ENCODE results near the gene SCG5. TPM values are rescaled to one million over a fixed set of nuclear protein-coding genes. Genes with fewer than 3 reads are reported as not detected.
A peak's percentile ranks its signal among the peaks of the same experiment; 100 is the strongest.

Gene SCG5
- total and polyA plus RNA-seq, 2 experiments from 2014 or later, result 9.0 to 20.2 TPM

DNA sequence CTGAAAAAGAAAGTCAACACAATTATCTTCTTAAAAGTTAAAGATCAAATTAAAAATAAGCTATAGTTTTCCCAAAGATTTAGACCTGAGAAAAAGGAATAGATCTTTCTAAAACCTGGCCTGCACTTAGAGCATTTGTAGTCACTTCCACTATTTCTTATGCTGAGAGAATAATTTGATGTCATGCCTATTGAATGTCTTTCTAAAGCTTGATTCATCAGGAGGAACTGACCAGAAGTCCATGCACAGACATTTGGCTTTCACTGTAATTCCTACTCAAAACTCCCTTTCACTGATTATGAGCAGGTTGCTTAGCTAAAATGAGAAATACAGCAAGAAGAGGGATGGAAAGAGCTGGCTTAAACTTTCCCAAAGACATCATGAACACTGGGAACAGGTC lies 80.6 kb downstream of the SCG5 start:
- H3K27me3 ChIP-seq, result peaks cover 68% of the 10 kb centered on the region

DNA sequence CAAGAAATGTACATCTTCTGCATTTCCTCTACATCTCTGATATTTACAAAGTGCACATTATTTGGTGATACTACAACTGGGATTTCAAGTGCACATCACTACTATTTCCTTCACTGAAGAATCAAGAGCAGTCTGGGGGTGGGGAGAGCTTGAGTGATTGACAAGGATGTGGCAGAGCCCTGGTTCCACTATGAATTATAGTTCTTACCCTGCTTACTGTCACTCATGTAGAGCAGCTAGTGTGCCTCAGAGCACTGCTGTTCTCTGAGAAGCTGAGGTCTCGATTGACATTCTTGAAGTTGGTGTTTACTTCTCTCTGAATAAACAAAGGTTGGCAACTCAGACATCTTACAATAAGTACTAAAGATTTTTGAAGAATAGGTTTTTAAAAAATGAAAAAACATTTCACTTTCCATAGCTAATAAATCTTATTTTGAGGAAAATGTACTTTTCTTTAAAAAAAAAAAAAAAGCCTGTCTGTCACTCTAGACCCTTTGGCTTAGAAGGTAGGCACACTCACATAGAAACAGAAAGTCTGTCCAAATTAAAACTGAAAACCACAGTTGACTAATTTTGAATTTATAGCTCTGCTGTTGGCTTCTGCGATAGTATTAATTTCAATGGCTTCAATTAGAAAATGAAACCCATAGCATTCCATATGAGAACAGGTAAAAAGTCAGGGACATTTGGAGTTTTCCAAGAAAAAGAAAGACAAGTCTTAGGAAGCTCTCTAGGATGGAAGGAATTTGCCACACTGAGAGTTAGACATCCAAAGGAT lies 81.8 kb downstream of the SCG5 start:
- TF ChIP-seq, protein P1, sequence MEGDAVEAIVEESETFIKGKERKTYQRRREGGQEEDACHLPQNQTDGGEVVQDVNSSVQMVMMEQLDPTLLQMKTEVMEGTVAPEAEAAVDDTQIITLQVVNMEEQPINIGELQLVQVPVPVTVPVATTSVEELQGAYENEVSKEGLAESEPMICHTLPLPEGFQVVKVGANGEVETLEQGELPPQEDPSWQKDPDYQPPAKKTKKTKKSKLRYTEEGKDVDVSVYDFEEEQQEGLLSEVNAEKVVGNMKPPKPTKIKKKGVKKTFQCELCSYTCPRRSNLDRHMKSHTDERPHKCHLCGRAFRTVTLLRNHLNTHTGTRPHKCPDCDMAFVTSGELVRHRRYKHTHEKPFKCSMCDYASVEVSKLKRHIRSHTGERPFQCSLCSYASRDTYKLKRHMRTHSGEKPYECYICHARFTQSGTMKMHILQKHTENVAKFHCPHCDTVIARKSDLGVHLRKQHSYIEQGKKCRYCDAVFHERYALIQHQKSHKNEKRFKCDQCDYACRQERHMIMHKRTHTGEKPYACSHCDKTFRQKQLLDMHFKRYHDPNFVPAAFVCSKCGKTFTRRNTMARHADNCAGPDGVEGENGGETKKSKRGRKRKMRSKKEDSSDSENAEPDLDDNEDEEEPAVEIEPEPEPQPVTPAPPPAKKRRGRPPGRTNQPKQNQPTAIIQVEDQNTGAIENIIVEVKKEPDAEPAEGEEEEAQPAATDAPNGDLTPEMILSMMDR (IDR thresholded peaks at IDR 0.05; ENCODE audit: low read depth, low read length), result no peak
- H3K27ac ChIP-seq, result no peak overlapping the region
- H3K9me3 ChIP-seq (ENCODE audit: low read depth), result no peaks in the 10 kb centered on the region
- H3K27me3 ChIP-seq, result peaks cover 56% of the 10 kb centered on the region
- peaks cover 3% of the 10 kb centered on the region for H3K4me1 ChIP-seq (ENCODE audit: low read depth)
- DNase-seq (ENCODE audit: low read depth in 1 of 2, low spot score in 1 of 2), result no peak
- H3K4me3 ChIP-seq, result no peak overlapping the region
- H3K36me3 ChIP-seq, result no peaks in the 10 kb centered on the region

More for the DNA sequence above, 80.6 kb downstream of the SCG5 start:
- no peak overlapping the region for H3K27ac ChIP-seq
- no peak overlapping the region for H3K4me3 ChIP-seq
- H3K9me3 ChIP-seq (ENCODE audit: low read depth), result no peaks in the 10 kb centered on the region
- TF ChIP-seq, protein P1 (IDR thresholded peaks at IDR 0.05; ENCODE audit: low read depth, low read length), result no peak
- DNase-seq (ENCODE audit: low read depth in 1 of 2, low spot score in 1 of 2), result no peak
- no peaks in the 10 kb centered on the region for H3K36me3 ChIP-seq
- peaks cover 7% of the 10 kb centered on the region for H3K4me1 ChIP-seq (ENCODE audit: low read depth)

DNA sequence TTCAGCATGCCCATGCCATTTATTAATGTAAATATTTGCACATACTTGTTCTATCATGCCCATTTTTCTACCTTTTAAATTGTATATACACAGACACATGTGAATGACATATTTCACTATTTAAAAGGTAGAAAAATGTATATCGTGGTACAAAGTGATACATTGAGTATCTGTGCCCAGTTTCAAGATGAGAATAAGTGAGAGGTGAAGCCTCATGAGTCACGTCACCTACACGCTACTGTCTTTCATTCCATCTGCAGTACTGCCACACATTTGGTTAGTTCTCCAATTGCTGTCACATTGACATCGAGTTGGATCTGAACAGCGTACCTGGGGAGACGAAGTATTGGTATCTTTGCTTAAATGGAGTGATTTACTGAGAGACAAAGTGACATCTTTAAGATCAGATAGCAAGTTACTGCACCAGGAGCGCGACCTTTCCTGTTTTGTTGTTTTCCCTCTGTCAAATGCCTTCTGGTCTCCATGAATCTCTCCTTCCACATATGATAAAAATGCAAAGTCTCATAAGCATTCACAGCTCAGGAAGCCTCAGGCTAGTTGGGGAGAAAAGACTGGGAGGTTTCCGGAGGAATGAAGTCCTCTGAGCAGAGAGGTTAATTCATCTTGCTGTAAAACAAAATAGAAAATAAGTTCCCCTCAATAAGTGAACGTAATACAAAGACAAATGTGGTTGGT lies 88.3 kb downstream of the SCG5 start:
- no peaks in the 10 kb centered on the region for H3K36me3 ChIP-seq
- TF ChIP-seq, protein P1 (IDR thresholded peaks at IDR 0.05; ENCODE audit: low read depth, low read length), result no peak
- H3K27me3 ChIP-seq, result no peaks in the 10 kb centered on the region
- H3K4me1 ChIP-seq (ENCODE audit: low read depth), result no peaks in the 10 kb centered on the region
- no peak overlapping the region for H3K4me3 ChIP-seq
- no peaks in the 10 kb centered on the region for H3K9me3 ChIP-seq (ENCODE audit: low read depth)
- no peak overlapping the region for H3K27ac ChIP-seq
- DNase-seq (ENCODE audit: low read depth in 1 of 2, low spot score in 1 of 2), result no peak

DNA sequence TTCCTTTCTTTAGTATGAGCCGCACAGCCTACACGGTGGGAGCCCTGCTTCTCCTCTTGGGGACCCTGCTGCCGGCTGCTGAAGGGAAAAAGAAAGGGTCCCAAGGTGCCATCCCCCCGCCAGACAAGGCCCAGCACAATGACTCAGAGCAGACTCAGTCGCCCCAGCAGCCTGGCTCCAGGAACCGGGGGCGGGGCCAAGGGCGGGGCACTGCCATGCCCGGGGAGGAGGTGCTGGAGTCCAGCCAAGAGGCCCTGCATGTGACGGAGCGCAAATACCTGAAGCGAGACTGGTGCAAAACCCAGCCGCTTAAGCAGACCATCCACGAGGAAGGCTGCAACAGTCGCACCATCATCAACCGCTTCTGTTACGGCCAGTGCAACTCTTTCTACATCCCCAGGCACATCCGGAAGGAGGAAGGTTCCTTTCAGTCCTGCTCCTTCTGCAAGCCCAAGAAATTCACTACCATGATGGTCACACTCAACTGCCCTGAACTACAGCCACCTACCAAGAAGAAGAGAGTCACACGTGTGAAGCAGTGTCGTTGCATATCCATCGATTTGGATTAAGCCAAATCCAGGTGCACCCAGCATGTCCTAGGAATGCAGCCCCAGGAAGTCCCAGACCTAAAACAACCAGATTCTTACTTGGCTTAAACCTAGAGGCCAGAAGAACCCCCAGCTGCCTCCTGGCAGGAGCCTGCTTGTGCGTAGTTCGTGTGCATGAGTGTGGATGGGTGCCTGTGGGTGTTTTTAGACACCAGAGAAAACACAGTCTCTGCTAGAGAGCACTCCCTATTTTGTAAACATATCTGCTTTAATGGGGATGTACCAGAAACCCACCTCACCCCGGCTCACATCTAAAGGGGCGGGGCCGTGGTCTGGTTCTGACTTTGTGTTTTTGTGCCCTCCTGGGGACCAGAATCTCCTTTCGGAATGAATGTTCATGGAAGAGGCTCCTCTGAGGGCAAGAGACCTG lies 89.5 kb downstream of the SCG5 start:
- no peak overlapping the region for H3K4me3 ChIP-seq
- TF ChIP-seq, protein P1 (IDR thresholded peaks at IDR 0.05; ENCODE audit: low read depth, low read length), result no peak

DNA sequence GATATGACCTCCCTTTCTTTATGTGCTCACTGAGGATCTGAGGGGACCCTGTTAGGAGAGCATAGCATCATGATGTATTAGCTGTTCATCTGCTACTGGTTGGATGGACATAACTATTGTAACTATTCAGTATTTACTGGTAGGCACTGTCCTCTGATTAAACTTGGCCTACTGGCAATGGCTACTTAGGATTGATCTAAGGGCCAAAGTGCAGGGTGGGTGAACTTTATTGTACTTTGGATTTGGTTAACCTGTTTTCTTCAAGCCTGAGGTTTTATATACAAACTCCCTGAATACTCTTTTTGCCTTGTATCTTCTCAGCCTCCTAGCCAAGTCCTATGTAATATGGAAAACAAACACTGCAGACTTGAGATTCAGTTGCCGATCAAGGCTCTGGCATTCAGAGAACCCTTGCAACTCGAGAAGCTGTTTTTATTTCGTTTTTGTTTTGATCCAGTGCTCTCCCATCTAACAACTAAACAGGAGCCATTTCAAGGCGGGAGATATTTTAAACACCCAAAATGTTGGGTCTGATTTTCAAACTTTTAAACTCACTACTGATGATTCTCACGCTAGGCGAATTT lies 91.2 kb downstream of the SCG5 start:
- DNase-seq (ENCODE audit: low read depth in 1 of 2, low spot score in 1 of 2), result no peak
- H3K4me3 ChIP-seq, result no peak overlapping the region
- H3K36me3 ChIP-seq, result no peaks in the 10 kb centered on the region
- H3K27me3 ChIP-seq, result no peaks in the 10 kb centered on the region
- no peaks in the 10 kb centered on the region for H3K4me1 ChIP-seq (ENCODE audit: low read depth)
- no peaks in the 10 kb centered on the region for H3K9me3 ChIP-seq (ENCODE audit: low read depth)
- TF ChIP-seq, protein P1 (IDR thresholded peaks at IDR 0.05; ENCODE audit: low read depth, low read length), result no peak
- no peak overlapping the region for H3K27ac ChIP-seq

More for the DNA sequence above, 89.5 kb downstream of the SCG5 start:
- Histone ChIP-seq H3K36me3 (no peaks in the 10 kb centered on the region), H3K27ac (no peak overlapping the region), H3K9me3 (ENCODE audit: low read depth) (no peaks in the 10 kb centered on the region), H3K27me3 (no peaks in the 10 kb centered on the region), H3K4me1 (ENCODE audit: low read depth) (no peaks in the 10 kb centered on the region)
- peak; percentile 56 to 65 for DNase-seq (ENCODE audit: low read depth in 1 of 2, low spot score in 1 of 2)
